Panc1 (cell line): Measurements from ENCODE around the gene UGT8. TPM values are rescaled to one million over a fixed set of nuclear protein-coding genes. Genes with fewer than 3 reads are reported as not detected.

Experiments
- ATAC-seq: fragments of 200-7000 bp; cut with Tn5 transposase; 2 replicates; pipeline ENCODE4 v1.9.1; 2020; ENCODE audit warnings: mild to moderate bottlenecking, moderate library complexity
- BruUV-seq: library from RNA; stranded (reverse); fragments of 400-500 nt; replicated peaks from 2 replicates; lab custom pipeline; 2021; lab: Mats Ljungman, UMichigan
- CTCF ChIA-PET: fragments of 300-600 bp; sonication (Branson Sonifier 250); formaldehyde crosslinking; loops from one replicate; lab custom pipeline; 2022; ENCODE audit warnings: antibody characterized with exemption; lab: Charles Lee
- POLR2A ChIA-PET: fragments of 300-600 bp; sonication (Branson Sonifier 250); formaldehyde crosslinking; loops from one replicate; lab custom pipeline; 2022; ENCODE audit warnings: antibody characterized with exemption; lab: Charles Lee
- DNase-seq: peaks from one replicate; pipeline ENCODE4 v3.0.0-alpha.2; 2010; ENCODE audit warnings: low read depth, low spot score
- H3K27ac ChIP-seq: 2 replicates; pipeline ENCODE4 v1.5.1; 2011; ENCODE audit warnings: mild to moderate bottlenecking, low read length, inconsistent platforms
- H3K27me3 ChIP-seq: fragments of 200-500 bp; sonication (Bioruptor generic); 2 replicates; pipeline ENCODE4 v1.6.0; 2014; ENCODE audit warnings: low read length, inconsistent platforms; ENCODE audit not compliant: control insufficient read depth, insufficient read depth
- H3K36me3 ChIP-seq: fragments of 200-500 bp; sonication (Bioruptor generic); 2 replicates; pipeline ENCODE4 v1.5.1; 2014; ENCODE audit warnings: inconsistent platforms, mild to moderate bottlenecking, low read length, moderate library complexity; ENCODE audit not compliant: control insufficient read depth, insufficient read depth
- H3K4me1 ChIP-seq: 2 replicates; pipeline ENCODE4 v1.5.1; 2011; ENCODE audit warnings: inconsistent platforms, mild to moderate bottlenecking, low read length, moderate library complexity; ENCODE audit not compliant: control insufficient read depth, insufficient read depth
- H3K4me3 ChIP-seq, 2 experiments: 2 replicates each; pipeline ENCODE4 v1.5.1; 2011 to 2012; ENCODE audit warnings: low read depth in 2 of 2, low read length in 2 of 2, mild to moderate bottlenecking in 2 of 2, inconsistent platforms in 1 of 2, moderate library complexity in 1 of 2
- H3K9me3 ChIP-seq: fragments of 200-500 bp; sonication (Bioruptor generic); 2 replicates; pipeline ENCODE4 v1.5.1; 2014; ENCODE audit warnings: low read depth, mild to moderate bottlenecking, inconsistent platforms, low read length, moderate library complexity; ENCODE audit not compliant: control insufficient read depth, insufficient read depth
- POLR2AphosphoS5 ChIP-seq: IDR thresholded peaks from 2 replicates; pipeline ENCODE4 v1.6.1; 2012; ENCODE audit warnings: mild to moderate bottlenecking, low read depth, low read length, moderate library complexity
- SIN3A ChIP-seq: IDR thresholded peaks from 2 replicates; pipeline ENCODE4 v1.6.1; 2012; ENCODE audit warnings: low read depth, mild to moderate bottlenecking, low read length, moderate library complexity, borderline replicate concordance; ENCODE audit not compliant: insufficient read depth
- TCF7L2 ChIP-seq: IDR thresholded peaks from 2 replicates; pipeline ENCODE4 v1.6.1; 2011; ENCODE audit warnings: mild to moderate bottlenecking, low read depth, low read length, inconsistent platforms
- in situ Hi-C: cut with HindIII; loops from 2 replicates; pipeline ENCODE4 v1.10.0; 2016; ENCODE audit warnings: low sequenced_read_pairs, low pct_unique_long_range_greater_than_20kb
- intact Hi-C: fragments of 100-400 bp; cut with micrococcal nuclease; formaldehyde crosslinking; loops from one replicate; pipeline ENCODE4 v1.10.0; 2022; ENCODE audit not compliant: unreplicated experiment
- total RNA-seq: library from RNA; stranded (reverse); gene quantifications from one replicate; pipeline ENCODE4 v1.2.1, GENCODE V29; 2021; ENCODE audit not compliant: unreplicated experiment
- TF ChIP-seq, protein P1 (sequence below), 2 experiments: IDR thresholded peaks; 2 replicates each; pipeline ENCODE4 v1.6.1; 2011 to 2012; ENCODE audit warnings: low read depth in 2 of 2, control low read depth in 1 of 2, low read length in 1 of 2, mild to moderate bottlenecking in 1 of 2, moderate library complexity in 1 of 2; ENCODE audit not compliant: insufficient read depth in 1 of 2
- TF ChIP-seq, protein P2 (sequence below): fragments of 450-650 bp; IDR thresholded peaks from 2 replicates; pipeline ENCODE4 v1.5.1; 2017; ENCODE audit warnings: mild to moderate bottlenecking

Gene UGT8
- total RNA-seq, 1 experiment from 2014 or later: 2.1 TPM

DNA sequence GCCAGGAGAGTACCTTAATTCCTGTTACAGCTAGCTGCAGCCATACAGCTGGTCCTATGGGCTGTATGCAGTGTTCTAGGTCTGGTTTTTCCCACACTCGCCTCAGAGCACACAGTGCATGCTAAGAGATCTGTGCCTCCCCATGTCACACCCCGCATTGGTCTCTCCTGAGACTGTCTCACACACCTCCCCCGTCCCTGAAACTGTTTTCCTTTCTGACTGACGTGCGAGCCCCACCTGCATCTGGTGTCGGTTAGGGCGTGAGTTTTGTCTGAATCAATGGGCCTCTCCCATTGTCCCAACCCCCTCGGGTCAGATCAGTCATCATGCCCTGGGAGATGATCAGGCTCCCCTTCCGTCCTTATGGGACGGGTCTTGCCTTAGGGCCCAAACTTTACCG is 3.4 kb upstream of the UGT8 start:
- H3K27me3 ChIP-seq: peaks cover 8% of the 10 kb centered on the region

DNA sequence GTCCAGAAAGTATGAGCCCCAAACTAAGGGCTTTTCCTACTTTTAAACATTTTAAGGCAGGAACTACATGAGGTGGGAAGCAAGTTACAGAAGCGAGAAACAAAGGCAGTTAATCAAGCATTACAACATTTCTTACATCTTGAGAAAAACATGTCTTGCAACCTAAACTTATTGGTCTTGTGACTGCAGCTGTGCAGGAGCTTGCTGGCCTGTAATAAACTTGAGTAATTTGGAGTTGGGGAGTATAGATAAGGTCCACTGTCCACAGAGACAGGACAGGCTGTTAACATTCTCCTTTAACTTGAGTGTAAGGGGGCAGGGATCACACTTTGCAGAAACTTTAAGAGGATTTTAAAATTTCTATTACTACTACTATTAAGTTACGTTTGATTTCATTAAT is 2.7 kb upstream of the UGT8 start:
- in situ Hi-C loops (no loop called here), intact Hi-C loops (no loop called here)
- TF ChIP-seq, protein P1, sequence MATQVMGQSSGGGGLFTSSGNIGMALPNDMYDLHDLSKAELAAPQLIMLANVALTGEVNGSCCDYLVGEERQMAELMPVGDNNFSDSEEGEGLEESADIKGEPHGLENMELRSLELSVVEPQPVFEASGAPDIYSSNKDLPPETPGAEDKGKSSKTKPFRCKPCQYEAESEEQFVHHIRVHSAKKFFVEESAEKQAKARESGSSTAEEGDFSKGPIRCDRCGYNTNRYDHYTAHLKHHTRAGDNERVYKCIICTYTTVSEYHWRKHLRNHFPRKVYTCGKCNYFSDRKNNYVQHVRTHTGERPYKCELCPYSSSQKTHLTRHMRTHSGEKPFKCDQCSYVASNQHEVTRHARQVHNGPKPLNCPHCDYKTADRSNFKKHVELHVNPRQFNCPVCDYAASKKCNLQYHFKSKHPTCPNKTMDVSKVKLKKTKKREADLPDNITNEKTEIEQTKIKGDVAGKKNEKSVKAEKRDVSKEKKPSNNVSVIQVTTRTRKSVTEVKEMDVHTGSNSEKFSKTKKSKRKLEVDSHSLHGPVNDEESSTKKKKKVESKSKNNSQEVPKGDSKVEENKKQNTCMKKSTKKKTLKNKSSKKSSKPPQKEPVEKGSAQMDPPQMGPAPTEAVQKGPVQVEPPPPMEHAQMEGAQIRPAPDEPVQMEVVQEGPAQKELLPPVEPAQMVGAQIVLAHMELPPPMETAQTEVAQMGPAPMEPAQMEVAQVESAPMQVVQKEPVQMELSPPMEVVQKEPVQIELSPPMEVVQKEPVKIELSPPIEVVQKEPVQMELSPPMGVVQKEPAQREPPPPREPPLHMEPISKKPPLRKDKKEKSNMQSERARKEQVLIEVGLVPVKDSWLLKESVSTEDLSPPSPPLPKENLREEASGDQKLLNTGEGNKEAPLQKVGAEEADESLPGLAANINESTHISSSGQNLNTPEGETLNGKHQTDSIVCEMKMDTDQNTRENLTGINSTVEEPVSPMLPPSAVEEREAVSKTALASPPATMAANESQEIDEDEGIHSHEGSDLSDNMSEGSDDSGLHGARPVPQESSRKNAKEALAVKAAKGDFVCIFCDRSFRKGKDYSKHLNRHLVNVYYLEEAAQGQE (IDR thresholded peaks at IDR 0.05; ENCODE audit: insufficient read depth in 1 of 2, low read depth in 2 of 2, low read length in 1 of 2): no peak
- TF ChIP-seq SIN3A (no peak), TCF7L2 (no peak), POLR2AphosphoS5 (no peak)
- TF ChIP-seq, protein P2, sequence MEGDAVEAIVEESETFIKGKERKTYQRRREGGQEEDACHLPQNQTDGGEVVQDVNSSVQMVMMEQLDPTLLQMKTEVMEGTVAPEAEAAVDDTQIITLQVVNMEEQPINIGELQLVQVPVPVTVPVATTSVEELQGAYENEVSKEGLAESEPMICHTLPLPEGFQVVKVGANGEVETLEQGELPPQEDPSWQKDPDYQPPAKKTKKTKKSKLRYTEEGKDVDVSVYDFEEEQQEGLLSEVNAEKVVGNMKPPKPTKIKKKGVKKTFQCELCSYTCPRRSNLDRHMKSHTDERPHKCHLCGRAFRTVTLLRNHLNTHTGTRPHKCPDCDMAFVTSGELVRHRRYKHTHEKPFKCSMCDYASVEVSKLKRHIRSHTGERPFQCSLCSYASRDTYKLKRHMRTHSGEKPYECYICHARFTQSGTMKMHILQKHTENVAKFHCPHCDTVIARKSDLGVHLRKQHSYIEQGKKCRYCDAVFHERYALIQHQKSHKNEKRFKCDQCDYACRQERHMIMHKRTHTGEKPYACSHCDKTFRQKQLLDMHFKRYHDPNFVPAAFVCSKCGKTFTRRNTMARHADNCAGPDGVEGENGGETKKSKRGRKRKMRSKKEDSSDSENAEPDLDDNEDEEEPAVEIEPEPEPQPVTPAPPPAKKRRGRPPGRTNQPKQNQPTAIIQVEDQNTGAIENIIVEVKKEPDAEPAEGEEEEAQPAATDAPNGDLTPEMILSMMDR: no peak
- CTCF ChIA-PET: no interaction called here
- H3K27me3 ChIP-seq: peaks cover 9% of the 10 kb centered on the region
- no TSS peak for BruUV-seq
- no peak overlapping the region for H3K27ac ChIP-seq
- POLR2A ChIA-PET: no interaction called here
- no peak for ATAC-seq
- H3K36me3 ChIP-seq: no peaks in the 10 kb centered on the region; the same call in 1 of the 2 replicates
- no peak overlapping the region for H3K4me3 ChIP-seq
- no peak for DNase-seq
- no peaks in the 10 kb centered on the region for H3K9me3 ChIP-seq
- H3K4me1 ChIP-seq: no peaks in the 10 kb centered on the region; the same call in 1 of the 2 replicates

More for the DNA sequence above, 3.4 kb upstream of the UGT8 start:
- no TSS peak for BruUV-seq
- no peak for DNase-seq
- H3K9me3 ChIP-seq: no peaks in the 10 kb centered on the region
- H3K27ac ChIP-seq: no peak overlapping the region
- no peak overlapping the region for H3K4me3 ChIP-seq
- no peak for TF ChIP-seq TCF7L2
- no peak for TF ChIP-seq POLR2AphosphoS5
- TF ChIP-seq, protein P2: no peak
- TF ChIP-seq SIN3A: no peak
- TF ChIP-seq, protein P1 (IDR thresholded peaks at IDR 0.05; ENCODE audit: insufficient read depth in 1 of 2, low read depth in 2 of 2, low read length in 1 of 2): no peak
- ChIA-PET CTCF (no interaction called here), POLR2A (no interaction called here)
- no peak for ATAC-seq
- intact Hi-C loops: no loop called here
- H3K36me3 ChIP-seq: no peaks in the 10 kb centered on the region; the same call in 1 of the 2 replicates
- in situ Hi-C loops: no loop called here
- no peaks in the 10 kb centered on the region; the same call in 1 of the 2 replicates for H3K4me1 ChIP-seq
